HG02623 (cell line): Measurements from ENCODE around the gene SLC1A7.
"Not testable (repeated sequence)": the region's sequence is repeated elsewhere in the genome, so short reads cannot be mapped to it uniquely, and the experiment has no call there.

ENCODE experiments used
- ATAC-seq: cut with Tn5 transposase; IDR thresholded peaks from one replicate; pipeline ENCODE4 v1.9.1; 2021; ENCODE audit warnings: moderate library complexity; ENCODE audit not compliant: unreplicated experiment

SLC1A7 gene

GRCh38 chr1:53142226-53142853 is at the start of gene SLC1A7:
Gene SLC1A7, minus strand, starts transcription at chr1:53142638. Its CDS starts 189 bp downstream, at chr1:53142449.
- ATAC-seq = no peak

- ATAC-seq = no peak
These were observed 47.8 kb upstream of the SLC1A7 start for GRCh38 chr1:53190210-53190611.

DNA sequence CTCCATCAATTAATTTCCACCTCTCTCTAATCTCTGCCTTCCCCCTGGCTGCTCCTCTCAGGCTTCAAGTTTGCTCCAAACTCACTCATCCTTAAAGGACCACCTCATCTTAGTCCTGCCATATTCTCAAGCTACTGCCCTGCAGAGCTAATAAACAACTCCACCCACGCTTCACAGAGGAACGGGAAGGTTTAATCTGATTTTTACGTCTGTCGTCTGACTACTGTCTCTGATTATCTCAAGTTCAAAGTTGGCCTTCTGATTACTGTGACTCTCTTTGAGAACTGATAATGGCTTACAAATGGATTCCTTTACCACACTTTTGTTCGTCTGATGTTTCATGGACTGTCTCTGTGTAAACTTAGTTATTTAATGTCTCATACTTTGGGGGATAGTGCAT is 46.6 kb upstream of the SLC1A7 start:
- no peak for ATAC-seq

- ATAC-seq = no peak
These were observed 45.7 kb upstream of the SLC1A7 start for GRCh38 chr1:53188099-53188498.

DNA sequence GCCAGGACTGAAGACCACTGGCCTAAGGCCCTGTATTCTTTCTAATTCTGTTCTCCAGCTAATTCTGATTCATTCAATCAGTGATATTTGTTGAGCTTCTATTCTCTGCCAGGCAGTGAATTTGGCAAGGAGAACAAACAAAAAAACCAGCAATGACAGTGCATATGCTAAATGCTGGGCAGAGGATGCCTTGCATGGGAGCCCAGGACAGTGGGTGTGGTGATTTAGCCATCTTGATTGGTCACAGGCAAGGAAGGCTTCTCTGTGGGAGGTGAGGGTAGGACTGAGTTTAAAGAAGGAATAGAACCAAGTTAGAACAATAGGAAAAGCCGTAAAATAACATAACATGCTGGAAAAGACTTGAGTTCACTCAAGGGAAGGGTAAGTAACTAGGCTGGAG is 45.0 kb upstream of the SLC1A7 start:
- ATAC-seq = no peak

DNA sequence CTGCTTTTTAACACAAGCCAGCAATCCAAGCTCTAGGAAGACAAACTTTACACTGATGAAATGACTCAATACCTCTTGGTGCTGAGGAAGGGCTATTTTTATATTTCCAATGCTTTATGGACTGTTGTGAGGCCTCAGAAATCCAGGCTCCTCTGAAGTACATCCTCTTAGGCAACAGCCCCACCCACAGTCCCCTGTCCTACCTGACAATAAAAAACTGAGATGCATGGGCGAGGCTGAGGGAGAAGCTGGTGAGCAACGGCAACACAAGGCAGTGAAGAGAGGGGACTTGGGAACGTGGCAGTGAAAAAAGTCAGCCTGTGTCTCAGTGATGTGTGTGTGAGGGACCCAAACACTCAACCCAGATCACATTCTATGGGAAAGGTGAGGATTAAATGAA is 44.1 kb upstream of the SLC1A7 start:
- ATAC-seq = no peak

GRCh38 chr1:53185955-53186297 is 43.5 kb upstream of the SLC1A7 start:
- not testable (repeated sequence) for ATAC-seq

DNA sequence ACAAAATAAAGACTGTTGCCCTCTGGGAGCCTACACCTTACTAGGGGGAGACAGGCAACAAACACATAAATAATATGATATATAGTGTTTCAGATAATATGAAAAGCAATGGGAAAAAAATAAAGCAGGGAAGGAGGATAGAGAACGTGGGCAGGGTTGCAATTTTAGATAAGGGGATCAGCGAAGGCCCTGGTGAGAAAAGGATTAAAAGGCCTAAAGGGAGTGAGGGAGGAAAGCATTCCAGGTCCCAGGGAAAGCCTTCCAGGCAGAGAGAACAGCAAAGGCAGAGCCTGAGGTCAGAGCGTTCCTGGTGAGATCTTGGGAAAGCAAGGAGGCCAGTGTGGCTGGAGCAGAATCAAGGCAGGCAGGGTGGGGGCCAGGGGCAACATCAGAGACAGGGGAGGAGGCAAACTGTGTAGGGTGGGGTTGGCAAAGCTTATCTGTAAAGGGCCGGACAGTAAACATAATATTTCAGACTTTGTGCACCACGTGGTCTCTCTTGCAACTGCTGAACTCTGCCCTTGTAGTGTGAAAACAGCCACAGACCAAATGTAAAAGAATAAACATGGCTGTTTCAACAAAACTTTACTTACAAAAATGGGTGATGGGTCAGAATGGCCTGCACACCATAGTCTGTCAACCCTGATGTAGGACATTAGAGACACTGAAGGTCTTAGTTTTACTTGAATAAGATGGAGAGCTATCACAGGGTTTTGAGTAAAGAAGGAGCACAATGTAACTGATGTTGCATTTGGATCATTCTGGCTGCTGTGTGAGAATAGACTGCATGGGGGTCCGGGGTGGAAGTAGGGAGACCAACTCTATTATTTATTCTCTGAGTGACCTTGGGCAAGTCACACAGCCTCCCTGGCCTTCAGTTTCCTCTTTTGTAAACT is 40.9 kb upstream of the SLC1A7 start:
- ATAC-seq = no peak

DNA sequence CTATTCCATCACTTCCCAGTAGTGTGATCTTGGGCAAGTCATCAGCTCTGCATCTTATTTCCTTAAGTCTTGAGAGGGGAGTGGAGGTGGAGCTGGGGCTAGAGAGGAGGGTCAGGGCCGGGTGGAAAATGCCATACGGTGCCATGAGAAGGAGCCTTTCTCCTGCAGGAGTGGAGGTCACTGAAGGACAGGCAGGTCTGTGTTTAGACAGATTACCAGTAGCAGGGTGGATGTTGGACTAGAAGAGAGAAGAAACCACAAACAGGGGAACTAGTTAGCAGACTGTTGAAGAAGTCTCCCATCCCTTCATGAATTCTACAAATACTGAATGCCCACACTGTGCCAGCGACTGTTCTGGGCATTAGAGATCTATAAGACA is 40.3 kb upstream of the SLC1A7 start:
- no peak for ATAC-seq

DNA sequence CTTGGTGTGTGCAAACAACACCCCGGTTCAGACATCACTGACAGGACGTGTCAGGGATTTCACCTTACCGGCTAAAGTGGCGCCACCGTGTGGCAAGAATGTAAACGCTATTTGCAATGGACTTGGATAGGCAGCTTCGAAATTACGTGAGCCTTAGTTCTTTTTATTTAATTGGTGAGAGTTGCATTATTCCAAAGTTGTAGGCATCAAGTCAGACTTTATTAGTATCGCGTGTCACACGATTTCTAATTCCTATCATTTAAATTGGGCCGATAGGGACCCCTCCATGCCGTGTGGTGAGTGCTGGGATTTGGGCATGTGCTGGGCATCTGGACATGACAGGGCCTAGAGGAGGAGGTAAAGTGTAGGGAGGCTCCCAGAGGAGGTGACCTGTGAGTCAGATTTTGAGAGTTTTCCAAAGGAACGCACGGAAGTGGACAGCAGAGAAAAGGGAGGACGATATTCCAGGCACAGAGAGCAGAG is 39.7 kb upstream of the SLC1A7 start:
- ATAC-seq = no peak

GRCh38 chr1:53180951-53181350 is 38.5 kb upstream of the SLC1A7 start:
- ATAC-seq = no peak

DNA sequence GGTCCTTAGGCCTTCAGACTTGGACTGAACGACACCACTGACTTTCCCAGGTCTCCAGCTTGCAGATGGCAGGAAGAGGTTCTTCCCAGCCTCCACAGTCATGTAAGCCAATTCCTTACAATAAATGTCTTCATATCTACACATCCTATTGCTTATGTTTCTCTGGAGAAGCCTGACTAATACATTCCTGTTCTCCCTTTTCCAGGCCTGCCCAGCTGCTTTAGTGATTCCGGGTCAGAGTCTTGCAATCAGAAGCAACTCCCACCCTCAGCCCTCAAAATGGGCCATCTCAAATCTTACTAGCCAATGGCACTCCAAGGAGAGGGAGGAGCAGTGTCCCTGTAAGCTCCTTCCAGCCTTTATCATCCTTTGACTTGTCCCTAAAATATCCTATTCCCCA is 37.8 kb upstream of the SLC1A7 start:
- ATAC-seq = no peak

DNA sequence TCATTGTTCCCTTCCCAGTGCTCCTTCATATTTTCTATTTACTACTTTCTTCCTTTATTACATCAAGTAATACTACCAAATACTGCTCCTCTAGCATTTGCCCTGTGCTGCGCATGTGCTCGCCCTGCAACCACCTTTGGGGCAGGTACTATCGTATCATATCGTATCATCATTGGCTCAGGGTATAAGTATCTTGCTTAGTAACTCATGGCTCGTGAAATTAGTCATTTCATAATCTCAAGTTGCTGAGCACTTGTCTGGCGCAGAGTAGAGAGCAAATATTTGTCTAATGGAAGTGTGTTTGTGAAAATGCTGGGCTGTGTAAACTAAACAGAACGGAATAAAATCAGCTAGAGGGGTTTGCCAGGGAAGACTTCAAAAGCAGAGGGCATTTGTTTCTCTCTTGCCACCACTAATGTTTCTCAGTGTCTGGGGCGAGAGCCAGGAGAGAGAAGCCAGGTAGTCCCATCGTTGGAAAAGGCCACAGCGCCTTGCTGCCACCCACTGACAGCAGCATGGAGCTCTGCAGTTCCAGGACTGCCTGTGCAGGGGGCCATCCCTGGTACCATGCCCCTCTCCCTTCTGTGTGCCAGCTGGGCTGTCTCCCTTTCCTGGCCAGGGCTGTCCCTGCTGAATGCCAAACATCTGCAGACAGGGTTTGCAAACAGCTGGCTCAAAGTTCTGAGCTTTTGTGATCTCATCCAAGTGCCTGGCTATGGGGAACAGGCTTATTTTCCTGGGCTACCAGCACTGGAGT is 34.2 kb upstream of the SLC1A7 start:
- no peak for ATAC-seq

DNA sequence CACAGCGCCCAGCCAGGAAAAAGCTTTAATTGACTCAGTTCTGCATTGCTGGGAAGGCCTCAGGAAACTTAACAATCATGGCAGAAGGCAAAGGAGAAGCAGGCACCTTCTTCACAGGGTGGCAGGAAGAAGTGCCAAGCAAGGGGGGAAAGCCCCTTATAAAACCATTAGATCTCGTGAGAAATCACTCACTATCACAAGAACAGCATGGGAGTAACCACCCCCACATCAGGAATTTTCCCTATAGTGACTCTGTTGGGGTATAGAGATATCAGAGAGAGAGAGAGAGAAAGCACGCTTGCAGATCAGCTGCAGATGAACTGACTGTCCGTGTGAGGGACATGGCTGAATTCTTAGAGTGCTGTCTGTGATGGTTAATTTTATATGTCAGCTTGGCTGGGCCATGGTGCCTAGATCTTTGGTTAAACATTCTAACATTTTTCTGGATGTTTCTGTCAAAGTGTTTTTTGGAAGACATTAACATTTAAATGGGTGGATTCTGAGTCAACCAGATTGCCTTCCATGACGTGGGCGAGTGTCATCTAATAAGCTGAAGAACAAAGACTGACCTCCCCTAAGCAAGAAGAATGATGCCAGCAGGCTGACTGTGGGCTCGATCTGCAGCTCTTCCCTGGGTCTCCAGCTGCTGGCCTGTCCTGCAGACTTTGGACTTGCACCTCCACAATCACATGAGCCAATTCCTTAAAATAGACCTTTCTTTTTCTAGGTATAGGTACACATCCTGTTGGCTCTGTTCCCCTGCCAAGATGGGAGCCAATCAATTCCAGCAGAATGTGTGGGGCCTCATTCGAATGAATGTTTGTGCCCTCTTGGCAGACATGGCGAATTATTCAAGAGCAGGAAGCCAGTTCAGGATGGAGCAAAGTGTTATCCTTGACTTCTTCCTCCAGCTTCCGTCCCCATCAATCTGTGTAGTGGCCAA is 32.8 kb upstream of the SLC1A7 start:
- no peak for ATAC-seq

GRCh38 chr1:53172426-53173128 is 30.1 kb upstream of the SLC1A7 start:
- ATAC-seq = no peak

- no peak for ATAC-seq
These were observed 24.5 kb upstream of the SLC1A7 start for GRCh38 chr1:53166912-53167311.

- no peak for ATAC-seq
These were observed 23.9 kb upstream of the SLC1A7 start for GRCh38 chr1:53166366-53166765.

DNA sequence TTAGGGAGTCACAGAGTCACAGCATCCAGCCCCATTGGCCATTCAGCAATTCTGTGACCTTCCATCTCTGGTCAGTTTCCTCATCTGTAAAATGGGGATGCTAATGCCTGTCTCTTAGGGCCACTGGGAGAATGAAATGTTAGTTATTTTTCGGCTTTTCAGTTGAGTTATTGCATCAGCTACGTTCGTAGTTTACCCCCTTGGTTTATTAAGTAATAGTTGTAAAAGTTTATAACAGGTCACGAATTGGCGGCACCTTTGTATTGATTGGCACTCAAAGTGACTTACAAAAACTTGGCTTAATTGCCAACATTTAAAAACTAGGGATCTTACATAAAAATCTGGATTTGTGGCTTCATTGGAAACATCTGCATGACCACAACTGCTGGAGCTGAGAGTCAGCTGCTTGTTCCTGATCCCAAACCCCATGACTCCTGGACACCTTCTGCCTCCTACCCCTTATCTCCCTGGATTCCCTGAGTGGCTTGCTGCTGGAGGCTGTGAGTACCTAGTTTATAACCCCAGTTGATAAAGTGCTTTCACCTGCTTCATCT is 23.0 kb upstream of the SLC1A7 start:
- no peak for ATAC-seq

DNA sequence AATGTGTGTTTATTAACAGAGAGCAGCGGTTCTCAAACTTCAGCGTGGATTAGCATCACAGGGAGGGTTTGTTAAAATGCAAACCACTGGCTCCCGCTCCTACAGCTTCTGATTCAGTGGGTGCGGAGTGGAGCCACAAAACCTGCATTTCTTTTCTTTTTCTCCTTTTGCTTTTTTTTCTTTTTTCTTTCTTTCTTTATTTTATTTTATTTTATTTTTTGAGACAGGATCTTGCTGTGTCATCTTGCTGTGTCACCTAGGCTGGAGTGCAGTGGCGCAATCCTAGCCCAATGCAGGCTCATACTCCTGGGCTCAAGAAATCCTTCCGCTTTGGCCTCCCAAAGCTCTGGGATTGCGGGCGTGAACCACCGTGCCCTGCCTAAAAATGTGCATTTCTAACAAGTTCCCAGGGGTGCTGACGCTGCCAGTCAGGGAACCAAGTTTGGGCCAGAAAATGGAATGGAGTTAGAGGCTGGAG is 20.9 kb upstream of the SLC1A7 start:
- ATAC-seq = no peak

DNA sequence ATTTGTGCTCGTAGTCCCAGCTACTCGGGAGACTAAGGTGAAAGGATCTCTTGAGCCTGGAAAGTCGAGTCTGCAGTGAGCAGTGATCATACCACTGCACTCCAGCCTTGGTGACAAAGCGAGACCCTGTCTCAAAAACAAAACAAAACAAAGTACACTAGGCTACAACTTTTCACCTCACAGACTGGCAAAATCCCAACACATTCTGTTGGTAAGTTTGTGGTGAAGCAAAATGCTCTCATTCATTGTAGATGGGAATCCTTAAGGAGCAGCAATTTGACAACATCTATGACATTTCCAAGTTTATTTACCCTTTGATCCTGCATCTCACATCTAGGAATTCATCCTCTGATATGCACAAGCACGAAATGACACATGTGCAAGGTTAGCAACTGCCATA is 20.2 kb upstream of the SLC1A7 start:
- no peak for ATAC-seq
